ENCODE data around the gene STAT6.
"Not testable (repeated sequence)": the region's sequence is repeated elsewhere in the genome, so short reads cannot be mapped to it uniquely, and the experiment has no call there.

Gene STAT6

DNA sequence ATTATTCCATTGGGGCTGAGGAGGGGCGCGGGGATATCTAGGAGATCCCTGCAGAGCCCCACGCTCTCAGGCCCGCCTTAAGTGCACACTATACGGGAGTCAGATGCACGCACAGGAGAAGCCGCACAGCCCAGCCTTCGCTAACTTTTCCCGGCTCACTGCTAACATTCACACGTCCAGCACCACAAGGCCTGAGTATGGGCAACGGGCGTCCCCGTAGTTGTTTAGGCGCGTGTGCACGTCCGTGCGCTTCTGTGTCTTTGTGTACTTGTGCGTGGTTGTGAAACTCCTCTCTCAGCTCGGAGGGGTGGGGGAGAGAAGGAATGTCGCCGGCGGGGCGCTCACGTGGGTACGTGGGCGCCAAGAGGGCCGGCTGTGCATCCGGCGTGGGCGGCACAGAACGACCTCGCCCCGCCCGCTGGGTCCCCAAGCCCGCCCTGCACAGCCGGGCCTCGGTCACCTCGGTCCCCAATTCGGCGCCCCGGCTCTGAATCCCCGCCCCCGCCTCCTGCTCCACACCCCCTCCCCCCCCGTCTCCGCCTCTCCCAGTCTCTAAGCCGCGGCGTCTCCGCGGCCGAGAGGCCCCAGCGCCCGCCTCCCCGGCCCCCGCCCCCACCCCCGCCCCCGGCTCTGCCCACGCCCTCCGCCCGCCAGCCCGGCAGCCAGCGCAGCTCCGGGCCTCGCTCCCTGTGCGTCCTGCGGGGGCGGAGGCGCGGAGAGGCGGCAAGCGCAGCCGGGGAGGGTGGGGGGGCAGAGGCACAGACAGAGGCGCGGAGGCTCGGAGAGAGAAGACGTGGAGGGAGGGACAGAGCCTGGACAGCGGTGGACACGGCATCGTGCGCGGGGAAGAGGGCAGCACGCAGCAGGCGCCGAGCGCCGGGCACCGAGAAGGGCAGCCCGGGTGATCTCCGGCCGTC lies 22.6 kb downstream of the STAT6 start, which contains the start of gene NAB2:
Gene NAB2 (plus strand): TSS at position 761 of the 917 bp plus-strand sequence. CDS start 158 bp downstream, outside the sequence.
- peak; percentile 75 to 89 for DNase-seq (ENCODE audit: low read depth in 2 of 2)

- peak; percentile 70 to 85 for DNase-seq (ENCODE audit: low read depth in 2 of 2)
Measured at GRCh38 chr12:57087691-57088353, 23.3 kb downstream of the STAT6 start.

DNA sequence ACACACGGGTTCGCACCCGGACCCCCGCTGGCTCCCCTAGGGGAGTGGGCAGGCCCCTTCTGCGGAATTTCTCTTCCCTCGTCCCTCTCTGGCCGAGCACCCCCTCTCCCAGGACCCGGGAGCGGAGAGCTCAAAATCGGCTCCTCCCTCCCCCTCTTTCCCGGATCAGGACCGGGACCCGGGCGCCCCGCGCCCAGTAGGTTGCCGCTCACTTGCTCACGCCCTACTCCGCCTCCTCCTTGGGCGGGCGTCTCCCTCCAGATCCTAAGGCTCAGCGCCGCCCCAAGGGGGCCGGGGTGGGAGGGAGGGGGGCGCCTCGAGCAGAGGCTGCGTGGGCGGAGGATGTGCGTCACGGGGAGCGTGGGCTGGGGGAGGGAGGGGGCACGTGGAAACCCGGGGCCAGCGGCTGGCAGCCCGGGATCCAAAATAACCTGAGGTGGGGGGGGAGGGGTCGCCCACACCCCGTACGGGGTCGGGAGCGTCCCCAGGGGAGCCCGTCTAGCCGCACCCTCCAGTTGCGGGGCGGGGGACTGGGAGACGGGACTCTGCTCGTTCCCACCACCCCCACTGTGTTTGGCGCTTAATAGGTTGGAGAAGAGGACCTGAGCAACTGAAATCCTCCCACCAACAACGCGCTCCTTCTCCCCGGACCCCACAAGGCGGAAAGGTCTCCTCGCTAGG lies 24.0 kb downstream of the STAT6 start:
- peak; percentile 92 to 94 for DNase-seq (ENCODE audit: low read depth in 2 of 2)

DNA sequence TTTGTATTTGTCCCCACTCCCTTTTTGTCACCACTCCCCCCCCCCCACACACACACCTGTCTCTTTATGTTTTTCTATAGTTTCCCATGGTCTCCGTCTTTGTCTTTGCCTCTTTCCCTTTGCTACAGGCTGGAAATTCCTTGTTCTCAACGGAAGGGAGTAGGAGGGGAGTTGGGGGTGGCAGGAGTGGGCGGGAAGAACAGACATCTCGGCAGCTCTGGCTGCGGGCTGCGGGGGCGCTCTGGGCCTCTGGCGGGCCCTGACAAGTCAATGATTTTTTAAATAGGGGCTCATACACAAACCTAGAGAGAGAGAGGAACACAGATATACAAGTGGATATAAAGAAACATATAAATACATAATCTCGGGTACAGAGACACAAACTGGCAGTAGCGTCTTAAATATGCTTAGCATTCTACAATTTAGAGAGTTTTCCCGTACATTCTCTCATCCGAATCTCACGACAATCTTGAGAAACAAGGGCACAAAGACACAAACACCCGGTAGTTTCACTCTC lies 24.6 kb downstream of the STAT6 start:
- peak in 1 of 2 donors; percentile 43 for DNase-seq (ENCODE audit: low read depth in 2 of 2)

DNA sequence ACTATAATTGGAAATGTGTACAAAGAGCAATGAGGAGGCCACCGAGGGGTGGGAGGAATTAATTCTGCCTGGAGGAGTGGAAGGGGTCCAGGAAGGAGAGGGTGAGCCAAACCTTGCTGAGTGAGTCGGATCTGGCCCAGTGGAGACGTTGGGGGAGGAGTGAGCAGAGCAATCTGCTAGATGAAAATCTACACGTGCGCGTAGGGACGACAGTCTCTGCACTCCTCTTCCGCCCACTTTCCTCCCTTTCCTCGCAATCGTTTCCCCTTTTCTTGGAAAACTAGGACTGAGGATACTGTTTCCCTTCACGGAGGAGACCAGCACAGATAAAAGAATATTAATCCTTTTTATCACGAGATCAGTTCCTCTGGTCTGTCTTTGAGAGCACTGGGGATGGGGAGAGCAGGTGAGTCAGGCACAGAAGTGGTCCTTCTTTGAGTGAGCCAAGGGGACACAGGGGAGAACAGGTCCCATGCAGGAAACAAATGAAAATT lies 25.1 kb downstream of the STAT6 start:
- DNase-seq (ENCODE audit: low read depth in 2 of 2): peak in 1 of 2 donors; percentile 39

DNA sequence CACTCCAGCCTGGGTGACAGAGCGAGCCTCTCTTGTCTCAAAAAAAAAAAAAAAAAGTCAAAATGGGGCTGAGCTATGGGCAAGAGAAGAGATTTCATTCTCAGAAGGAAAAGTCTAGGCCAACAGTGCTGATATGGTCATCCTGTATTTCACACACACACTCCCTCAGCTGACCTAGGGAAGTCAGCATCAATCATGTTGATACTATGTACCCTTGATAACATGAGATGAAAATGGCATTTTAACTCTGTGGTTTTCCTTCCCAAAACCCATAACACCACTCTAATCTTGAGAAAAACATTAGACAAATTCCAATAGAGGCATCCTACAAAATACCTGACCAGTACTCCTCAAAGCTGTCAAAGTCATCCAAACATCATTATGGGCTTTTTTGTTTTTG lies 30.3 kb downstream of the STAT6 start:
- DNase-seq (ENCODE audit: low read depth in 2 of 2): no peak

- no peak for DNase-seq (ENCODE audit: low read depth in 2 of 2)
Measured at GRCh38 chr12:57079821-57080220, 31.3 kb downstream of the STAT6 start.

GRCh38 chr12:57078519-57079404 lies 32.4 kb downstream of the STAT6 start, which contains the start of gene NEMP1:
TSS of gene NEMP1 (minus strand) at chr12:57078791. CDS start at chr12:57078745, 46 bp downstream.
- peak; percentile 81 to 93 for DNase-seq (ENCODE audit: low read depth in 2 of 2)

- not testable (repeated sequence) for DNase-seq (ENCODE audit: low read depth in 2 of 2)
Measured at GRCh38 chr12:57073566-57074450, 37.4 kb downstream of the STAT6 start.

GRCh38 chr12:57072661-57073060 lies 38.5 kb downstream of the STAT6 start:
- DNase-seq (ENCODE audit: low read depth in 2 of 2): no peak

DNA sequence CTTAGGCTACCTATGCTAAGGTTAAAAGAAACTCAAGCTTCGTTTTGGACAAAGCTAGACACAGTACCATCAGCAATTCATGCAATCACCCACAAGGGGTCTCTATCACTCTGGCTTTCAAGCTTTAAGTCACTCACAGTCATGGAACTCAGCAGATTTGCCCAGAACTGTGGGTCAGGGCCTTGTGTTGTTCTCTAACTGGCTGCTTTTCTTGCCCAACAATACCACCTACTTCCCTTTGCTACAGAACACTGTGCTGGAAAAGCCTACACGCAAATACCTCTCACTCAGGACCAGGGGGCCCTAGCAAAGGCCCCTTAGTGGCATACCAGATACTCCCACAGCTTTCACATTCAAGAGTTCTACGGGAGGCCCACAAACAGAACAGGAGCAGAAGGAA lies 41.6 kb downstream of the STAT6 start:
- peak in 1 of 2 donors; percentile 44 for DNase-seq (ENCODE audit: low read depth in 2 of 2)

GRCh38 chr12:57066245-57066644 lies 44.9 kb downstream of the STAT6 start:
- no peak for DNase-seq (ENCODE audit: low read depth in 2 of 2)

GRCh38 chr12:57063991-57064685 lies 47.0 kb downstream of the STAT6 start:
- peak in 1 of 2 donors; percentile 43 for DNase-seq (ENCODE audit: low read depth in 2 of 2)

- DNase-seq (ENCODE audit: low read depth in 2 of 2): no peak
Measured at GRCh38 chr12:57058454-57058853, 52.7 kb downstream of the STAT6 start.

- no peak for DNase-seq (ENCODE audit: low read depth in 2 of 2)
Measured at GRCh38 chr12:57057067-57057751, 54.0 kb downstream of the STAT6 start.

- no peak for DNase-seq (ENCODE audit: low read depth in 2 of 2)
Measured at GRCh38 chr12:57055824-57056223, 55.3 kb downstream of the STAT6 start.

- DNase-seq (ENCODE audit: low read depth in 2 of 2): not testable (repeated sequence)
Measured at GRCh38 chr12:57053901-57054300, 57.3 kb downstream of the STAT6 start.

GRCh38 chr12:57053146-57053545 lies 58.0 kb downstream of the STAT6 start:
- DNase-seq (ENCODE audit: low read depth in 2 of 2): not testable (repeated sequence)

All from stimulated activated CD4-positive, alpha-beta T cell treated with anti-CD3 and anti-CD28 coated beads, Interleukin-4, amount 100 ng/mL, for 48 hours (primary cell).